ENCODE data around the gene PRKCE.

Gene PRKCE

DNA sequence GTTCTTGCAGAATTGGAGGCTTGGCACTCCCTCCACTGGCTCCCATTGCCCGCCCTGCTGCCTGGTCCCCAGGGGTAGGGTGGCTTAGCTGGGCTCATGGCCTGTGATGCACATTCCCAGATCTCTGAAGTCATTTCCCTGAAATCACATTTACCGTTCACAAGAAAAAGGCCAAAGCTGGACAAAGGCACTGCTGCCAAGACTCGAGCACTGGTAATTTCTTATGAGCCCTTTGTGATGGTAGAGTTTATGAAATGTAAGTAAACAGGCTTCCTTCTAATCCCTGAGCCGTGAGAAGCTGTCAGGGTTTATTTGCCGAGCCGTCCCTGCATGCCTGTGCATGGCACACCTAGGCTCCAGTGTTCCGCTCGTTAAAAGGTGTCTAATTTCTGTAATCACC is 398.6 kb downstream of the PRKCE start:
- TF ChIP-seq FOXP2 (optimal IDR thresholded peaks at IDR 0.05; ENCODE audit: control extremely low read depth, extremely low read length, insufficient read depth) (no peak), POLR2AphosphoS5 (IDR thresholded peaks at IDR 0.05; ENCODE audit: borderline replicate concordance, low read depth, low read length) (no peak), EZH2 (IDR thresholded peaks at IDR 0.05) (no peak)
- Histone ChIP-seq H3K4me3 (no peak overlapping the region), H3K9me3 (ENCODE audit: low read depth, low read length) (no peaks in the 10 kb centered on the region), H3K9ac (ENCODE audit: insufficient read length) (no peak overlapping the region), H3K27ac (no peak overlapping the region), H3K36me3 (ENCODE audit: insufficient read depth, low read length) (no peaks in the 10 kb centered on the region)
- no peak for DNase-seq (ENCODE audit: low read depth, low spot score)

DNA sequence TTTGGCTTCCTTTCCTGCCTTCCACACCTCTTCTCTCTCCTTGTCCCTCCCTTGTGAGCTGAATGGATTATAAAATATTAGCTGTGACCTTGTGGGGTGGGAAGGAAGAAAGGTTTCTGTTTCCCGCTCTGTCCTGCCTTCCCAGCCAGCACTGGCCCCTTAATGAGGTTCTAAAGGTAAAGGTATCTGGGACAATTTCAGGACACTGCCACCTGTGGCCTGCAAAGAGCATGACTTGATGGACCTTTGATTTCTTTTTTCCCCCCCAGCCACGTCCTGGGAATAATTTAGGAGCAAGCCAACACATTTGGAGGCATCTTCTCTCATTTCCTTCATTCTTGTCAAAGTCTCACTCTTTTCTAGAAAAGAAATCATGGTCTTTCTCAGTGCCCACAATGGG is 399.0 kb downstream of the PRKCE start:
- H3K9ac ChIP-seq (ENCODE audit: insufficient read length): no peak overlapping the region
- H3K36me3 ChIP-seq (ENCODE audit: insufficient read depth, low read length): no peaks in the 10 kb centered on the region
- no peaks in the 10 kb centered on the region for H3K9me3 ChIP-seq (ENCODE audit: low read depth, low read length)
- no peak overlapping the region for H3K4me3 ChIP-seq
- TF ChIP-seq FOXP2 (optimal IDR thresholded peaks at IDR 0.05; ENCODE audit: control extremely low read depth, extremely low read length, insufficient read depth) (no peak), POLR2AphosphoS5 (IDR thresholded peaks at IDR 0.05; ENCODE audit: borderline replicate concordance, low read depth, low read length) (no peak), EZH2 (IDR thresholded peaks at IDR 0.05) (no peak)
- no peak for DNase-seq (ENCODE audit: low read depth, low spot score)
- H3K27ac ChIP-seq: no peak overlapping the region

DNA sequence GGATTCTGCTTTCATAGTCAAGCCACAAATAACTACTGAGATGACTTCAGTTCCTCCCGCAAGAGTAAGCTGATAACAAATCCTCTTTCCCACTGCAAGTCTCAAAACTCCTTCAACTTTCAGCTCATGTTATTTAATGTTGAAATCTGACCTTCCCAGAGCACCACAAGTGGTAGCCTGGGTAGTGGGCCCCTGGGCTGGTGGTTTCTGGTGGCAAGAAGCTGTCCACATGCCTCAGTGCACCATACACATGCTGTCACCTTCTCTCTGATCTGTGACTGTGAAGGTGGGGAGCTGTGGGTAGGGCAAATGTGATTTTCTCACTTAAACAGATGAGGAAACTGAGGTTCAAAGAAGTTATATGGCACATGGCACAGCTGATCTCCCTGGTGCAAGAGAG is 399.6 kb downstream of the PRKCE start:
- no peaks in the 10 kb centered on the region for H3K36me3 ChIP-seq (ENCODE audit: insufficient read depth, low read length)
- TF ChIP-seq POLR2AphosphoS5 (IDR thresholded peaks at IDR 0.05; ENCODE audit: borderline replicate concordance, low read depth, low read length) (no peak), EZH2 (IDR thresholded peaks at IDR 0.05) (no peak), FOXP2 (optimal IDR thresholded peaks at IDR 0.05; ENCODE audit: control extremely low read depth, extremely low read length, insufficient read depth) (no peak)
- no peak for DNase-seq (ENCODE audit: low read depth, low spot score)
- H3K9me3 ChIP-seq (ENCODE audit: low read depth, low read length): no peaks in the 10 kb centered on the region
- no peak overlapping the region for H3K9ac ChIP-seq (ENCODE audit: insufficient read length)
- H3K27ac ChIP-seq: no peak overlapping the region
- H3K4me3 ChIP-seq: no peak overlapping the region

DNA sequence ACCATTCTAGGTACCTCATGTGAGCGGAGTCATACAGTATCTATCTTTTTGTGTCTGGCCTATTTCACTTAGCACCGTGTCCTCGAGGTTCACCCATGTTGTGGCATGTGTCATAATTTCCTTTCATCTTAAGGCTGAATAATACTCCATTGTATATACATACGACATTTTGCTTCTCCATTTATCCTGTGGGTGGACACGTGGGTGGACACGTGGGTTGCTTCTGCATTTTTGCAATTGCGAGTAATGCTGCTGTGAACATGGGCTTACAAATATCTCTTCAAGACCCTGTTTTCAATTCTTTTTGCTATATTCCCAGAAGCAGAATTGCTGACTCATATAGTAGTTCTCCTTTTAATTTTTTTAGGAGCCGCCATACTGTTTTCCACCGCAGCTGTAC is 402.1 kb downstream of the PRKCE start:
- no peak for TF ChIP-seq FOXP2 (optimal IDR thresholded peaks at IDR 0.05; ENCODE audit: control extremely low read depth, extremely low read length, insufficient read depth)
- TF ChIP-seq POLR2AphosphoS5 (IDR thresholded peaks at IDR 0.05; ENCODE audit: borderline replicate concordance, low read depth, low read length): no peak
- no peak for TF ChIP-seq EZH2 (IDR thresholded peaks at IDR 0.05)
- no peak overlapping the region for H3K9ac ChIP-seq (ENCODE audit: insufficient read length)
- DNase-seq (ENCODE audit: low read depth, low spot score): no peak
- no peak overlapping the region for H3K27ac ChIP-seq
- no peaks in the 10 kb centered on the region for H3K36me3 ChIP-seq (ENCODE audit: insufficient read depth, low read length)
- H3K9me3 ChIP-seq (ENCODE audit: low read depth, low read length): no peaks in the 10 kb centered on the region
- no peak overlapping the region for H3K4me3 ChIP-seq

DNA sequence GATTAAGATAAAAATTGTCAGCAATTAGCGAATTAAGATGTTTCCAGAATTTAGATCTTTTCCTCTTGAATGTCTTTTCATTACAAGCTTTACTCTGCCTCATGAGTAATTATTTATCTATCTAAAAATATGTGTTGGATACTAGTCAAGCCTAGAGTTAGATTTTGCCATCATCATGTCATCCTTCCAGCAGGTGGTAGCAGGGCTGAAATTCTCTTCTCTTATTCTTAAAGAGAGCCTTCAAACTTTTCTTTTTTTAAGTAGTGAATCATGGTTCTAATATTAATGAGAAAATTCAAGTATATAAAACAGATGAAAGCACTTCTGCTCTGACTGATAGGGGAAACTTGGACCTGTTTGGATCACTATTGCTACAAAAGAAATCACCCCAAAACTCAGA is 405.1 kb downstream of the PRKCE start:
- H3K9ac ChIP-seq (ENCODE audit: insufficient read length): no peak overlapping the region
- DNase-seq (ENCODE audit: low read depth, low spot score): no peak
- no peaks in the 10 kb centered on the region for H3K9me3 ChIP-seq (ENCODE audit: low read depth, low read length)
- TF ChIP-seq FOXP2 (optimal IDR thresholded peaks at IDR 0.05; ENCODE audit: control extremely low read depth, extremely low read length, insufficient read depth) (no peak), POLR2AphosphoS5 (IDR thresholded peaks at IDR 0.05; ENCODE audit: borderline replicate concordance, low read depth, low read length) (no peak), EZH2 (IDR thresholded peaks at IDR 0.05) (no peak)
- H3K4me3 ChIP-seq: no peak overlapping the region
- no peak overlapping the region for H3K27ac ChIP-seq
- no peaks in the 10 kb centered on the region for H3K36me3 ChIP-seq (ENCODE audit: insufficient read depth, low read length)

DNA sequence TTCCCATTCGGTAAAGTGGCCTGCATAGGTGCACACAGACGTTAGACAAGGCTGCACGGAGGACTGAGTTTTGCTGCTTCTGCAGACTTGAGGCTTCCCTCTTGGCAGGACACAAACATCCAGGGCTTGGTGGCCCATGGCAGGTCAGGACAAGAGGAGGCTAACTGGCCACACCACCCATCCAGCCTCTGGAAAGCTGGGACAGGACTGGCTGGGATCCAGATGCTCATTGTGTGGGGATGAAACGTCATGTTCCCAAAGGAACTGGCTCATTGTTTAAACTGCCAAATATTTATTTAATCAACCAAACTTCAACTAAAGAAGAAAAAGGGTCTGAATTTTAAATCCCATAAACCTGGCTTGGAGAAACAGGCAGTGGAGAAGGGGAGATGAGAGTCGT is 406.7 kb downstream of the PRKCE start:
- DNase-seq (ENCODE audit: low read depth, low spot score): no peak
- TF ChIP-seq FOXP2 (optimal IDR thresholded peaks at IDR 0.05; ENCODE audit: control extremely low read depth, extremely low read length, insufficient read depth): no peak
- no peak for TF ChIP-seq EZH2 (IDR thresholded peaks at IDR 0.05)
- TF ChIP-seq POLR2AphosphoS5 (IDR thresholded peaks at IDR 0.05; ENCODE audit: borderline replicate concordance, low read depth, low read length): no peak
- H3K36me3 ChIP-seq (ENCODE audit: insufficient read depth, low read length): no peaks in the 10 kb centered on the region
- no peaks in the 10 kb centered on the region for H3K9me3 ChIP-seq (ENCODE audit: low read depth, low read length)
- H3K9ac ChIP-seq (ENCODE audit: insufficient read length): no peak overlapping the region
- H3K4me3 ChIP-seq: no peak overlapping the region
- H3K27ac ChIP-seq: no peak overlapping the region

DNA sequence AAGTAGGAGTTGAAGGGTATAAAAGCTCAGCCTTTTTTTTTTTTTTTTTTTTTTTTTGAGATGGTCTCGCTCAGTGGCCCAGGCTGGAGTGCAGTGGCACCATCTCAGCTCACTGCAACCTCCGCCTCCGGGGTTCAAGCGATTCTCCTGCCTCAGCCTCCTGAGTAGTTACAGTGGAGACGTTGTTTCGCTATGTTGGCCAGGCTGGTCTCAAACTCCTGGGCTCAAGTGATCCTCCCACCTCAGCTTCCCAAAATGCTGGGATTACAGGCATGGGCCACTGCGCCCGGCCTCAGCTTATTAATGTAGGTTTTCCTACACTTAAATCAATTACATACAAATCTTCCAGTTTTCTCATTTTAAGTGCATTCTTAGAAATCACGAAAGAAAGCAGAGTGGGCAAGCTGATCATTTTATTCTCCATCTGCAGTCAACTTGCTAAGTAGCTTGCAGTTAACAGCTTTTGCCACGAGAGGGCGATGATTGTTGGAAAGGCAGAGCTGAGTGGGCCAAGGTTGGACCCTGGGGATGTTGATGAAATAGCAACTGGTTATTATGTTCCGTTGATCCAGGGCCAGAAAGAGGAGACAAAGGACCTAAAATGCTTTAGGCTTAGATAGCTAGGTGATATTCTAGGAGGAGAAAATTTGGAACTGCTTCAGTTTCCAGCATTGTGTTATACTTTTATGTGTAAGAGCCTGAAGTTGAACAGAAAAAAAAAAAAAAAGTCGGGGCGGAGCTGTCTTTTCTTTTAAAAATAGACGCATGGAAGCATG is 411.4 kb downstream of the PRKCE start:
- Histone ChIP-seq H3K36me3 (ENCODE audit: insufficient read depth, low read length) (no peaks in the 10 kb centered on the region), H3K4me3 (no peak overlapping the region), H3K9me3 (ENCODE audit: low read depth, low read length) (no peaks in the 10 kb centered on the region), H3K27ac (no peak overlapping the region), H3K9ac (ENCODE audit: insufficient read length) (no peak overlapping the region)
- peak; percentile 51 for DNase-seq (ENCODE audit: low read depth, low spot score)
- TF ChIP-seq FOXP2 (optimal IDR thresholded peaks at IDR 0.05; ENCODE audit: control extremely low read depth, extremely low read length, insufficient read depth) (no peak), POLR2AphosphoS5 (IDR thresholded peaks at IDR 0.05; ENCODE audit: borderline replicate concordance, low read depth, low read length) (no peak), EZH2 (IDR thresholded peaks at IDR 0.05) (no peak)

DNA sequence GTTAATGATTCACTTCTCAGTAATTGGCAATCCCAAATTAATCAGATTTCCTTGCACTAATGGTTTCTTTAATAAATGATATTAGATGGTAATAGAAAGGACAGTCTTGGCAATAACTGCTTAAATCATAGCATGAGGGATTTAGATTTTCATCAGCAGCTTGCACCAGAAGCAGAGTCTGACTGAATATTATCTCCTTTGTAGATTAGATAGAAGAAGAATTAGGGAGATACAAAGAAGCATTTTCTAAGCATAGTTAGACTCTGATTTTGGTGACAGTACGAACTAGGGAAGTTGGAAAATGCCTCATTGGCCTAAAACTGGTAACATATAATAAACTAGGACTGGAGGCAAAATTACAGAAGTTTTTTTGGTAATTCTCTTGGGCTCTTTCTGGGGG is 412.9 kb downstream of the PRKCE start:
- Histone ChIP-seq H3K36me3 (ENCODE audit: insufficient read depth, low read length) (no peaks in the 10 kb centered on the region), H3K4me3 (no peak overlapping the region), H3K9me3 (ENCODE audit: low read depth, low read length) (no peaks in the 10 kb centered on the region), H3K9ac (ENCODE audit: insufficient read length) (no peak overlapping the region), H3K27ac (no peak overlapping the region)
- TF ChIP-seq EZH2 (IDR thresholded peaks at IDR 0.05) (no peak), POLR2AphosphoS5 (IDR thresholded peaks at IDR 0.05; ENCODE audit: borderline replicate concordance, low read depth, low read length) (no peak), FOXP2 (optimal IDR thresholded peaks at IDR 0.05; ENCODE audit: control extremely low read depth, extremely low read length, insufficient read depth) (no peak)
- no peak for DNase-seq (ENCODE audit: low read depth, low spot score)

DNA sequence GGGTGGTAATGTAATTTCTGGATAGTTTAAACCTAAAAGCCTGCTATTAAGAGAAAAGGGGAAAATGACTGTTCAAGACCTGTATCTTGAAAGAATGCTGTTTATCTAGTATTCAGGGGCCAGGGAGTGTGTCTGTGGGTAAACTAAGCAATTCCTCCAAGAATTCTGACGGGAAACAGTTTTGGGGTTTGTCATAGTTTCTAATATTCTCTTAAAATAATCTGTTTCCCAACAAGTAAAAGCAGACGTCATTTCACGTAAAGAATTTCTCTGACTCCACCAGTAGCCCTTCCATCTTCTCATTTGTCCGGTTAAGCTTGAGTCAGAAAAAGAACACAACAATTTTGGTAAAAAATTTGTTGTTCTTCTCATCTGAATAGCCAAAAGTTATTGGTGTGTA is 413.7 kb downstream of the PRKCE start:
- TF ChIP-seq POLR2AphosphoS5 (IDR thresholded peaks at IDR 0.05; ENCODE audit: borderline replicate concordance, low read depth, low read length) (no peak), EZH2 (IDR thresholded peaks at IDR 0.05) (no peak), FOXP2 (optimal IDR thresholded peaks at IDR 0.05; ENCODE audit: control extremely low read depth, extremely low read length, insufficient read depth) (no peak)
- no peak overlapping the region for H3K4me3 ChIP-seq
- H3K9ac ChIP-seq (ENCODE audit: insufficient read length): no peak overlapping the region
- no peak for DNase-seq (ENCODE audit: low read depth, low spot score)
- H3K27ac ChIP-seq: no peak overlapping the region
- no peaks in the 10 kb centered on the region for H3K36me3 ChIP-seq (ENCODE audit: insufficient read depth, low read length)
- H3K9me3 ChIP-seq (ENCODE audit: low read depth, low read length): no peaks in the 10 kb centered on the region
